ENCODE results near the gene OR1M1.

Gene OR1M1

GRCh38 chr19:9075064-9075949 is 11.6 kb upstream of the OR1M1 start:
- no peak for DNase-seq

- no peak for DNase-seq
Observed at GRCh38 chr19:9076901-9077300, 10.0 kb upstream of the OR1M1 start.

- no peak for DNase-seq
Observed at GRCh38 chr19:9078651-9079050, 8.2 kb upstream of the OR1M1 start.

- DNase-seq, result no peak
Observed at GRCh38 chr19:9107375-9107774, 20.5 kb downstream of the OR1M1 start, which contains the start of gene OR7G2. OR7G2 (minus strand) TSS chr19:9107475; CDS start chr19:9103243, 4,232 bp downstream.

GRCh38 chr19:9109959-9110358 is 23.1 kb downstream of the OR1M1 start:
- no peak for DNase-seq

- no peak for DNase-seq
Observed at GRCh38 chr19:9115307-9115813, 28.5 kb downstream of the OR1M1 start, which contains the start of gene OR7G1. OR7G1 (minus strand) TSS chr19:9115763; CDS start chr19:9115763, 0 bp downstream.

- DNase-seq, result no peak
Observed at GRCh38 chr19:9116547-9116946, 29.7 kb downstream of the OR1M1 start.

GRCh38 chr19:9126900-9127405 is 40.1 kb downstream of the OR1M1 start, which contains the start of gene OR7G3:
OR7G3 (minus strand) TSS chr19:9126950; CDS start chr19:9126950, 0 bp downstream.
- DNase-seq, result no peak

- no peak for DNase-seq
Observed at GRCh38 chr19:9128171-9128570, 41.3 kb downstream of the OR1M1 start.

GRCh38 chr19:9130965-9131364 is 44.1 kb downstream of the OR1M1 start:
- DNase-seq, result no peak

GRCh38 chr19:9132422-9132821 is 45.6 kb downstream of the OR1M1 start:
- no peak for DNase-seq

- DNase-seq, result no peak
Observed at GRCh38 chr19:9139609-9140158, 52.8 kb downstream of the OR1M1 start.

GRCh38 chr19:9140159-9140874 is 53.5 kb downstream of the OR1M1 start, which contains the start of gene ZNF317:
ZNF317 (plus strand) TSS chr19:9140397; CDS start chr19:9156017, 15,620 bp downstream.
- DNase-seq, result peak; percentile 83 to 88

- DNase-seq, result no peak
Observed at GRCh38 chr19:9144920-9145319, 58.1 kb downstream of the OR1M1 start.

Measured in NCI-H1930 (cell line).